PC-3 (cell line): ENCODE results near the gene CNTNAP2. TPM values are rescaled to one million over a fixed set of nuclear protein-coding genes. Genes with fewer than 3 reads are reported as not detected.

Experiments
- ATAC-seq: fragments of 200-7000 bp; cut with Tn5 transposase; 2 replicates; pipeline ENCODE4 v1.9.1; 2020; ENCODE audit warnings: mild to moderate bottlenecking, moderate library complexity
- BruUV-seq: library from RNA; stranded (reverse); fragments of 400-500 nt; replicated peaks from 2 replicates; lab custom pipeline; 2021; lab: Mats Ljungman, UMichigan
- CTCF ChIA-PET: fragments of 300-600 bp; sonication (Branson Sonifier 250); formaldehyde crosslinking; loops from one replicate; lab custom pipeline; 2022; ENCODE audit warnings: antibody characterized with exemption; lab: Charles Lee
- POLR2A ChIA-PET: fragments of 300-600 bp; sonication (Branson Sonifier 250); formaldehyde crosslinking; loops from one replicate; lab custom pipeline; 2022; ENCODE audit warnings: antibody characterized with exemption; ENCODE audit not compliant: unreplicated experiment; lab: Charles Lee
- DNase-seq: peaks from one replicate; pipeline ENCODE4 v3.0.0-alpha.2; 2015
- H2AFZ ChIP-seq: fragments of 300-600 bp; sonication (generic); 2 replicates; pipeline ENCODE4 v1.6.0; 2016; ENCODE audit warnings: antibody characterized with exemption, low read length
- H3F3A ChIP-seq: fragments of 300-600 bp; sonication (generic); one replicate; pipeline ENCODE4 v1.6.0; 2017; ENCODE audit warnings: antibody characterized with exemption, low read length, control low read depth, mild to moderate bottlenecking; ENCODE audit not compliant: unreplicated experiment
- H3K27ac ChIP-seq: fragments of 300-600 bp; sonication (generic); 2 replicates; pipeline ENCODE4 v1.5.1; 2016; ENCODE audit warnings: mild to moderate bottlenecking, low read length
- H3K27me3 ChIP-seq: fragments of 300-600 bp; sonication (generic); 2 replicates; pipeline ENCODE4 v1.6.1; 2016; ENCODE audit warnings: low read length, mixed read lengths
- H3K36me3 ChIP-seq: fragments of 300-600 bp; sonication (generic); 2 replicates; pipeline ENCODE4 v1.6.1; 2016; ENCODE audit warnings: low read depth, mixed run types, low read length, mixed read lengths
- H3K4me1 ChIP-seq: fragments of 300-600 bp; sonication (generic); 2 replicates; pipeline ENCODE4 v1.5.1; 2016; ENCODE audit warnings: low read length; ENCODE audit not compliant: insufficient read depth
- H3K4me2 ChIP-seq: fragments of 300-600 bp; sonication (generic); 2 replicates; pipeline ENCODE4 v1.6.0; 2016; ENCODE audit warnings: low read length
- H3K4me3 ChIP-seq: fragments of 300-600 bp; sonication (generic); 2 replicates; pipeline ENCODE4 v1.5.1; 2016; ENCODE audit warnings: mild to moderate bottlenecking, low read length, mixed read lengths
- H3K79me2 ChIP-seq: fragments of 300-600 bp; sonication (generic); 2 replicates; pipeline ENCODE4 v1.6.1; 2017; ENCODE audit warnings: low read length, mixed read lengths
- H3K9ac ChIP-seq: fragments of 300-600 bp; sonication (generic); 2 replicates; pipeline ENCODE4 v1.6.0; 2016; ENCODE audit warnings: mild to moderate bottlenecking, low read length
- H3K9me2 ChIP-seq: fragments of 300-600 bp; sonication (generic); replicated peaks from 2 replicates; pipeline ENCODE4 v1.6.1; 2016; ENCODE audit warnings: mixed run types, low read length, mixed read lengths
- H3K9me3 ChIP-seq: fragments of 300-600 bp; sonication (generic); 2 replicates; pipeline ENCODE4 v1.6.1; 2016; ENCODE audit warnings: low read length, mixed read lengths
- H4K20me1 ChIP-seq: fragments of 300-600 bp; sonication (generic); 2 replicates; pipeline ENCODE4 v1.6.1; 2016; ENCODE audit warnings: low read length, mixed read lengths
- EZH2 ChIP-seq: fragments of 300-600 bp; sonication (generic); IDR thresholded peaks from one replicate; pipeline ENCODE4 v1.6.1; 2017; ENCODE audit warnings: antibody characterized with exemption, mild to moderate bottlenecking, low read length; ENCODE audit not compliant: unreplicated experiment
- EZH2phosphoT487 ChIP-seq: fragments of 300-600 bp; sonication (generic); IDR thresholded peaks from 2 replicates; pipeline ENCODE4 v1.6.1; 2018; ENCODE audit warnings: mild to moderate bottlenecking, antibody characterized with exemption, low read length, borderline replicate concordance
- intact Hi-C: fragments of 100-400 bp; cut with micrococcal nuclease; formaldehyde crosslinking; loops from 2 replicates; pipeline ENCODE4 v1.9.0; 2023
- total RNA-seq: library from RNA; depleted of rRNA; stranded (reverse); fragments of >200 nt; gene quantifications from 2 replicates; pipeline ENCODE4 v1.2.3, GENCODE V29; 2014
- TF ChIP-seq, protein P1 (sequence below): fragments of 300-600 bp; sonication (generic); conservative IDR thresholded peaks from 2 replicates; pipeline ENCODE4 v1.5.1; 2017; ENCODE audit warnings: antibody characterized with exemption, low read depth, mild to moderate bottlenecking, low read length

The CNTNAP2 gene
- total RNA-seq, 1 experiment from 2014 or later, result 1.5 TPM

DNA sequence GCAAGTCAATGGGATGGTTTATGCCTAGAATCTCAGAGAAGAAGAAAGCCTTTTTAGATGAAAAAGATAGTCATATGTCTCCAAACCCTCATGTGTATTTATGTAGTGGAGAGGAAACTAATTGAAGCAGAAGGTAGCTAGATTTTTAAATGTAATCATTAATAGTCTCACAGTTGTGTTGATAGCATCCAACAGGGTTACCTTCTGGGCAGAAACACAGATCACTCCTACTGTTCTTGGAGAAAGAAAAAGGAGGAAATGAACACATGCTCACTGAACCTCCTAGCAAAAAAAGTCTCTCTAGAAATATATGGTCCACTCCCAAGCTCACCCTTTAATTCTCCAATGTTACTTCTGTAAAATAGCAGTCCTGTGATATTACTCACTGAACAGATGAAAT is 1696.7 kb downstream of the CNTNAP2 start:
- Histone ChIP-seq H3F3A (no peaks in the 10 kb centered on the region), H2AFZ (no peak overlapping the region), H3K27ac (no peak overlapping the region), H3K79me2 (no peaks in the 10 kb centered on the region), H3K27me3 (no peaks in the 10 kb centered on the region), H3K9ac (no peak overlapping the region), H3K9me2 (no peaks in the 10 kb centered on the region), H3K4me3 (no peak overlapping the region), H3K9me3 (no peaks in the 10 kb centered on the region), H3K4me1 (no peaks in the 10 kb centered on the region), H3K4me2 (no peak overlapping the region), H3K36me3 (no peaks in the 10 kb centered on the region), H4K20me1 (no peaks in the 10 kb centered on the region)
- DNase-seq, result no peak
- intact Hi-C loops, result no loop called here
- ATAC-seq, result no peak
- BruUV-seq, result no TSS peak
- ChIA-PET POLR2A (no interaction called here), CTCF (no interaction called here)
- TF ChIP-seq, protein P1, sequence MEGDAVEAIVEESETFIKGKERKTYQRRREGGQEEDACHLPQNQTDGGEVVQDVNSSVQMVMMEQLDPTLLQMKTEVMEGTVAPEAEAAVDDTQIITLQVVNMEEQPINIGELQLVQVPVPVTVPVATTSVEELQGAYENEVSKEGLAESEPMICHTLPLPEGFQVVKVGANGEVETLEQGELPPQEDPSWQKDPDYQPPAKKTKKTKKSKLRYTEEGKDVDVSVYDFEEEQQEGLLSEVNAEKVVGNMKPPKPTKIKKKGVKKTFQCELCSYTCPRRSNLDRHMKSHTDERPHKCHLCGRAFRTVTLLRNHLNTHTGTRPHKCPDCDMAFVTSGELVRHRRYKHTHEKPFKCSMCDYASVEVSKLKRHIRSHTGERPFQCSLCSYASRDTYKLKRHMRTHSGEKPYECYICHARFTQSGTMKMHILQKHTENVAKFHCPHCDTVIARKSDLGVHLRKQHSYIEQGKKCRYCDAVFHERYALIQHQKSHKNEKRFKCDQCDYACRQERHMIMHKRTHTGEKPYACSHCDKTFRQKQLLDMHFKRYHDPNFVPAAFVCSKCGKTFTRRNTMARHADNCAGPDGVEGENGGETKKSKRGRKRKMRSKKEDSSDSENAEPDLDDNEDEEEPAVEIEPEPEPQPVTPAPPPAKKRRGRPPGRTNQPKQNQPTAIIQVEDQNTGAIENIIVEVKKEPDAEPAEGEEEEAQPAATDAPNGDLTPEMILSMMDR, result no peak
- TF ChIP-seq EZH2 (no peak), EZH2phosphoT487 (no peak)

DNA sequence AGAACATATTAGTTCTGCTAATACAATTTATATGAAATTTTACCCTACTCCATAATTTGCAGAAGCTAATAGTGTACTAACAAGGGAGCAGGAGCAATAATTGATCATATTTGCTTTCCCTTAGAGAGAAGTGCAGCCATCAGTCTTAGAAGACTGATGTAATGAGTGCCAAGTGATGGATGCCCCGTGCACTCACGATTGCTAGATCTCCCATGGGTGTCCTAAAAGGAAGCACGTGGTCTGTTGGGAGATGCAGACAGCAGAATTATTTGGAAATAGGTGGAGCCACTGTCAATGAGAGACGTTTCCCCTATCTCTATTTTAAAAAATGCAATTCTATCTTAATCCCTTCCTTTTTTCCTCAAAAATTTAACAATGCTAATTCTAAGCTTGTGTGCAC is 1701.7 kb downstream of the CNTNAP2 start:
- Histone ChIP-seq H3K4me2 (no peak overlapping the region), H4K20me1 (no peaks in the 10 kb centered on the region), H3K9me2 (no peaks in the 10 kb centered on the region), H3K4me1 (no peaks in the 10 kb centered on the region), H3K4me3 (no peak overlapping the region), H3K9ac (no peak overlapping the region), H3K27me3 (no peaks in the 10 kb centered on the region), H3K9me3 (no peaks in the 10 kb centered on the region), H3K79me2 (no peaks in the 10 kb centered on the region), H2AFZ (no peak overlapping the region), H3F3A (no peaks in the 10 kb centered on the region), H3K27ac (no peak overlapping the region), H3K36me3 (no peaks in the 10 kb centered on the region)
- CTCF ChIA-PET, result no interaction called here
- TF ChIP-seq, protein P1, result no peak
- TF ChIP-seq EZH2phosphoT487, result no peak
- TF ChIP-seq EZH2, result no peak
- intact Hi-C loops, result no loop called here
- ATAC-seq (no peak), DNase-seq (no peak)
- no TSS peak for BruUV-seq
- POLR2A ChIA-PET, result interaction anchor here (0.6 kb wide), 1 partner anchor 265 kb away, joined by 5 read pairs; no protein-coding TSS in a partner anchor

DNA sequence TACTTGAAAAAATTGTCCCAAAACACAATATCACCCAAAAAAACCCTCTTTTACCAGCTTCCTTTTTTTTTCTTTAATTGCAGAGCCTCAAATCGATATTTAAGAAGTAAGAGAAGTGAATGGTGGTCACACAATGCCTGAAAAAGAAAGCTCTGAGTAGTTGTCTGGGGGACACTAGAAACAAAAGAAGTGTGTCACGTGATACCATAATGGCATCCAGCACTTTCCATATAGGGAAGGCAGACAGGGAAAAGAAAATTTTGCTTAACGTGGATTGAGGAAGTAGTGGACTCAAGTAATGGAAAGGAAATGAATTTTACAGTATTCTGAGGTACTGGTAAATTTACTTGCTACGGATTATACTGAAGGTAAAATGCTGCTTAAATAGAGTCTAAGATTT is 1708.1 kb downstream of the CNTNAP2 start:
- no TSS peak for BruUV-seq
- ChIA-PET POLR2A (no interaction called here), CTCF (no interaction called here)
- TF ChIP-seq EZH2 (no peak), EZH2phosphoT487 (no peak)
- TF ChIP-seq, protein P1, result no peak
- DNase-seq (no peak), ATAC-seq (no peak)
- H2AFZ ChIP-seq, result no peak overlapping the region
- H3K4me1 ChIP-seq, result no peaks in the 10 kb centered on the region
- H3K9me3 ChIP-seq, result no peaks in the 10 kb centered on the region
- no peaks in the 10 kb centered on the region for H3K9me2 ChIP-seq
- no peak overlapping the region for H3K4me3 ChIP-seq
- H4K20me1 ChIP-seq, result no peaks in the 10 kb centered on the region
- H3K27me3 ChIP-seq, result no peaks in the 10 kb centered on the region
- H3K36me3 ChIP-seq, result no peaks in the 10 kb centered on the region
- H3K79me2 ChIP-seq, result no peaks in the 10 kb centered on the region
- intact Hi-C loops, result no loop called here
- no peak overlapping the region for H3K9ac ChIP-seq
- H3F3A ChIP-seq, result no peaks in the 10 kb centered on the region
- no peak overlapping the region for H3K27ac ChIP-seq
- H3K4me2 ChIP-seq, result no peak overlapping the region
